Mesenchymal stem cell (in vitro differentiated cells and primary cell): ENCODE measurements around the gene SLC35F4.

Experiments used
- DNase-seq: peaks from one replicate; pipeline ENCODE4 v3.0.0-alpha.2; 2013
- H2AFZ ChIP-seq: one replicate; pipeline ENCODE4 v1.6.1; 2013; ENCODE audit warnings: low read depth, mild to moderate bottlenecking, control low read depth, inconsistent platforms, low read length, moderate library complexity
- H2AK5ac ChIP-seq: 2 replicates; pipeline ENCODE4 v1.6.1; 2013; ENCODE audit warnings: low read length, moderate library complexity, mild to moderate bottlenecking, inconsistent platforms; ENCODE audit not compliant: severe bottlenecking
- H2BK120ac ChIP-seq: one replicate; pipeline ENCODE4 v1.6.1; 2013; ENCODE audit warnings: low read depth, mild to moderate bottlenecking, inconsistent platforms, low read length, moderate library complexity
- H2BK12ac ChIP-seq, 2 experiments: one replicate each; pipeline ENCODE4 v1.6.1; 2013; ENCODE audit warnings: inconsistent platforms in 2 of 2, low read length in 2 of 2, mild to moderate bottlenecking in 2 of 2, moderate library complexity in 2 of 2, control low read depth in 1 of 2
- H2BK15ac ChIP-seq: one replicate; pipeline ENCODE4 v1.6.1; 2013; ENCODE audit warnings: mild to moderate bottlenecking, low read depth, inconsistent platforms; ENCODE audit not compliant: poor library complexity, severe bottlenecking
- H2BK5ac ChIP-seq: 2 replicates; pipeline ENCODE4 v1.6.1; 2013; ENCODE audit warnings: low read depth, mild to moderate bottlenecking, low read length, control low read depth, inconsistent platforms; ENCODE audit not compliant: poor library complexity, severe bottlenecking
- H3K14ac ChIP-seq, 2 experiments: one replicate each; pipeline ENCODE4 v1.6.1; 2013; ENCODE audit warnings: inconsistent platforms in 2 of 2, low read length in 2 of 2, control low read depth in 1 of 2, mild to moderate bottlenecking in 1 of 2, moderate library complexity in 1 of 2
- H3K18ac ChIP-seq, 2 experiments: one replicate each; pipeline ENCODE4 v1.6.1; 2013; ENCODE audit warnings: inconsistent platforms in 2 of 2, low read length in 2 of 2, control low read depth in 1 of 2, low read depth in 1 of 2, mild to moderate bottlenecking in 1 of 2
- H3K23ac ChIP-seq, 2 experiments: one replicate each; pipeline ENCODE4 v1.6.1; 2013; ENCODE audit warnings: inconsistent platforms in 2 of 2, low read length in 2 of 2, mild to moderate bottlenecking in 2 of 2, moderate library complexity in 2 of 2, control low read depth in 1 of 2
- H3K27ac ChIP-seq: 2 replicates; pipeline ENCODE4 v1.5.1; 2013; ENCODE audit warnings: mild to moderate bottlenecking, moderate library complexity, low read length, control low read depth, inconsistent platforms; ENCODE audit not compliant: poor library complexity, severe bottlenecking
- H3K27me3 ChIP-seq, 2 experiments: 2 replicates each; pipeline versions ENCODE4 v1.6.1 to v1.7.0; 2013; ENCODE audit warnings: low read length in 2 of 2, mild to moderate bottlenecking in 2 of 2, moderate library complexity in 2 of 2, control low read depth in 1 of 2, inconsistent platforms in 1 of 2; ENCODE audit not compliant: control insufficient read depth in 1 of 2, insufficient read depth in 1 of 2
- H3K36me3 ChIP-seq, 2 experiments: 2 replicates each; pipeline versions ENCODE4 v1.6.1 to v1.7.0; 2013; ENCODE audit warnings: low read length in 2 of 2, control low read depth in 1 of 2, inconsistent platforms in 1 of 2, low read depth in 1 of 2, mild to moderate bottlenecking in 1 of 2; ENCODE audit not compliant: insufficient read depth in 2 of 2, control insufficient read depth in 1 of 2
- H3K4ac ChIP-seq, 2 experiments: one replicate each; pipeline ENCODE4 v1.6.1; 2013; ENCODE audit warnings: inconsistent platforms in 2 of 2, low read length in 2 of 2, mild to moderate bottlenecking in 2 of 2, moderate library complexity in 2 of 2, control low read depth in 1 of 2, low read depth in 1 of 2
- H3K4me1 ChIP-seq: 2 replicates; pipeline ENCODE4 v1.6.1; 2013; ENCODE audit warnings: low read depth, low read length, control low read depth; ENCODE audit not compliant: control insufficient read depth, insufficient read depth
- H3K4me2 ChIP-seq: 2 replicates; pipeline ENCODE4 v1.6.1; 2013; ENCODE audit warnings: low read length, mild to moderate bottlenecking, inconsistent platforms; ENCODE audit not compliant: poor library complexity, severe bottlenecking
- H3K4me3 ChIP-seq, 2 experiments: 2 replicates each; pipeline versions ENCODE4 v1.5.1 to v1.7.0; 2013; ENCODE audit warnings: low read length in 2 of 2, mild to moderate bottlenecking in 2 of 2, control low read depth in 1 of 2, low read depth in 1 of 2; ENCODE audit not compliant: insufficient read depth in 1 of 2
- H3K79me1 ChIP-seq: replicated peaks from 2 replicates; pipeline ENCODE4 v1.6.1; 2013; ENCODE audit warnings: mild to moderate bottlenecking, control low read depth, low read length, inconsistent platforms; ENCODE audit not compliant: poor library complexity, severe bottlenecking
- H3K9ac ChIP-seq: 2 replicates; pipeline ENCODE4 v1.7.0; 2013; ENCODE audit warnings: mild to moderate bottlenecking, low read length, moderate library complexity
- H3K9me3 ChIP-seq: 2 replicates; pipeline ENCODE4 v1.7.0; 2013; ENCODE audit warnings: mild to moderate bottlenecking, low read length; ENCODE audit not compliant: control insufficient read depth
- H4K8ac ChIP-seq: one replicate; pipeline ENCODE4 v1.6.1; 2013; ENCODE audit warnings: inconsistent platforms, mild to moderate bottlenecking, low read length, moderate library complexity
- H4K91ac ChIP-seq: one replicate; pipeline ENCODE4 v1.6.1; 2013; ENCODE audit warnings: mild to moderate bottlenecking, low read length, inconsistent platforms
- WGBS: methylation state at CpG from one replicate; pipeline ENCODE4 v1.1.7; 2013; ENCODE audit warnings: mixed read lengths; 5-methylcytosine and 5-hydroxymethylcytosine counted together

Gene SLC35F4

DNA sequence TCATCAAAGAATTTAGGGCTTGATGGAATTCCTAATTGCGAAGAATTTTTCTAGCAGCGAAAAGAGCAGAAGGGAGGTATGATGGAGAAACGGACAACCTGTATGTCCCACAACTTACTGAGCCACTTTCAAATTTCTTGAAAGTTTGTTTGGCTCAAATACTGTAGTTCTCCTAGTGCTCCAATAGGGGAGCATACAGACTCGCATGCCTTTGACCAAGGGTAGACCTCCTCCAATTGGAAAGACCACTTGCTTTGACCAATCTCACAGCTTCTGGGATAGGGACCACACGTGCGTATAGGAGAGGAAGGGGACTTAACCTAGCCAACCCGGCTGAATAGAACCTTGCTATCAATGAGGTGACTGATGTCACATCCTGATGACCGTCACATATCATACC, 28.6 kb downstream of the SLC35F4 start:
- Histone ChIP-seq H3K4me2 (no peak overlapping the region), H2AFZ (no peak overlapping the region), H3K23ac (no peak overlapping the region), H3K4ac (no peak overlapping the region), H2BK15ac (no peak overlapping the region), H3K14ac (no peak overlapping the region), H3K36me3 (no peaks in the 10 kb centered on the region), H3K4me3 (no peak overlapping the region), H2BK5ac (no peak overlapping the region), H2AK5ac (no peak overlapping the region), H4K8ac (no peak overlapping the region), H4K91ac (no peak overlapping the region), H3K9ac (no peak overlapping the region), H3K4me1 (no peaks in the 10 kb centered on the region), H3K27ac (no peak overlapping the region), H3K27me3 (no peaks in the 10 kb centered on the region), H3K9me3 (no peaks in the 10 kb centered on the region), H3K79me1 (no peaks in the 10 kb centered on the region), H3K18ac (no peak overlapping the region), H2BK12ac (no peak overlapping the region), H2BK120ac (no peak overlapping the region)
- 82% methylated on average over 8 of the region's 8 CpGs for WGBS
- no peak for DNase-seq

DNA sequence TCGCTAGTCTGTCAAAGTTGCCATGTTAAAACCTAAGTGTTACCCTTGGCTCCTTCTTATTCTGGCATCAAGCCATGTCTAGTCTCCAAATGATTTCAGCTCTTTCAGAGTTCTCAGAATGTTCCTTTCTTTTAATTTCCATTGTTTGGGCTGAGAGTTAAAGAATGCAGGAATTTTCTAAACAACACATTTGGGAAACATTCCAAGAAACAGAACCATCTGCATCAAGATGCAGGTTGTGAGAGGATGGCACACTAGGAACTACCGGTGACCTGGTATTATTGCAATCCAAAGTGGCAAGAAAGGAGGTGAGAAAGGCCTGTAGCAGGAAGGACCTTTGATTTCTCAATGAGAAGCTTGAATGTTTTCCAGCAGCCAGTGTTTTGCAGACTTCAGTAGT, 30.1 kb downstream of the SLC35F4 start:
- Histone ChIP-seq H3K14ac (no peak overlapping the region), H4K8ac (no peak overlapping the region), H3K9ac (peak overlapping the region; percentile 59), H3K4me3 (no peak overlapping the region), H2BK12ac (no peak overlapping the region), H3K9me3 (no peaks in the 10 kb centered on the region), H3K18ac (no peak overlapping the region), H3K4me2 (no peak overlapping the region), H3K4ac (no peak overlapping the region), H3K4me1 (peaks cover 4% of the 10 kb centered on the region), H2AFZ (no peak overlapping the region), H3K36me3 (no peaks in the 10 kb centered on the region), H2BK15ac (no peak overlapping the region), H2BK5ac (no peak overlapping the region), H3K23ac (no peak overlapping the region), H4K91ac (no peak overlapping the region), H2AK5ac (no peak overlapping the region), H3K27me3 (no peaks in the 10 kb centered on the region), H2BK120ac (no peak overlapping the region), H3K27ac (no peak overlapping the region), H3K79me1 (no peaks in the 10 kb centered on the region)
- no peak for DNase-seq
- 77% methylated on average over 2 of the region's 2 CpGs for WGBS

DNA sequence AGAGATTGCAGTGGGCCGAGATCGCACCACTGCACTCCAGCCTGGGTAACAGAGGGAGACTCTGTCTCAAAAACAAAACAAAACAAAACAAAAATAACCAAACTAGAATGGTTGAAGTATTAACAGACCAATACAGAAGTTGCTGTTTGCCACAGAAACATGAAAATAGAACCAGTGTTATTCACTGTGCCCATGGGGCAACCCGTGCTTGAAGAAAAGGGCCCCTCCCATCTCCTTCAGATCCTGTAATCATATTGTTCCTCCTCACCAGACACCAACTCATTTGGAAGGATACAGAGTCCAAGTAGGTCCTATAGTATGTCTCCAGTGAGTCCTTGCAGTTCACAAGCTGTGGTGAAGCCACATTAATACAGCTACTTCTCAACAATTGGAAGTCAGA, 30.9 kb downstream of the SLC35F4 start:
- no peak overlapping the region for H4K8ac ChIP-seq
- H3K27ac ChIP-seq: peak overlapping the region; percentile 66
- no peak overlapping the region for H3K18ac ChIP-seq
- H2AFZ ChIP-seq: no peak overlapping the region
- no peak overlapping the region for H3K23ac ChIP-seq
- H2BK12ac ChIP-seq: no peak overlapping the region
- H3K14ac ChIP-seq: no peak overlapping the region
- DNase-seq: no peak
- H4K91ac ChIP-seq: no peak overlapping the region
- H3K27me3 ChIP-seq: no peaks in the 10 kb centered on the region
- H3K36me3 ChIP-seq: no peaks in the 10 kb centered on the region
- H3K9ac ChIP-seq: peak overlapping the region; percentile 59
- H3K9me3 ChIP-seq: no peaks in the 10 kb centered on the region
- H3K4me3 ChIP-seq: no peak overlapping the region
- no peak overlapping the region for H2BK120ac ChIP-seq
- no peak overlapping the region for H2BK15ac ChIP-seq
- 100% methylated on average over 1 of the region's 3 CpGs for WGBS
- H2AK5ac ChIP-seq: no peak overlapping the region
- peaks cover 4% of the 10 kb centered on the region for H3K4me1 ChIP-seq
- no peak overlapping the region for H3K4me2 ChIP-seq
- no peaks in the 10 kb centered on the region for H3K79me1 ChIP-seq
- H2BK5ac ChIP-seq: no peak overlapping the region
- H3K4ac ChIP-seq: no peak overlapping the region

DNA sequence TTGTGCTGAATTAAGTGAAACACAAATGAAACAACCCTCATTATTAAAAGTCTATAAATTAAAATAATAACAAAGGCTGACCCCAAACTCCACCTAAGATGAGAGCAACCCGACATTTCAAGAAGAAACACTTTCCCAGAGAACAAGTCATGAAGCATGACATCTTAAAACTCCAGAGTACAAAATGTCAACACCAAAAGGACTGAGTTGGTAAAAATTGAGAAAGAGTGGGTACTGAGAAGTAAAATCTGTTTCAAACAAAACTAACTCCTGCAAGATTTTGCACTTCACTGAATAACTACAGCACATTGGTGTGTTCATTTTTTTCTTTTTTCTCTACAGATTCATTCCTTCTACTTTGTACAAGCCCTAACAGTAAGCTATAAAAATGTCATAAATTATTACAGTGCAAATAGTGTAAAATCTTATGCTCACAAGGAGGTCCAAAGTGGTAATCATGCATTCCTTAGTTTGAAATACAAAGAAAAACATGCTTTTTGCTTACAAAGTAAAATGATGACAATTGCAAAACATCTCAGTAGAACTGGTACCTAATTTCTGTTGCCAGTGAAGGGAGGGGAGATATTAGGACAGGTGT, 31.8 kb downstream of the SLC35F4 start:
- H3K4me3 ChIP-seq: no peak overlapping the region
- peaks cover 4% of the 10 kb centered on the region for H3K4me1 ChIP-seq
- H3K79me1 ChIP-seq: no peaks in the 10 kb centered on the region
- H2BK15ac ChIP-seq: no peak overlapping the region
- no peak overlapping the region for H3K14ac ChIP-seq
- H3K4me2 ChIP-seq: no peak overlapping the region
- H3K4ac ChIP-seq: no peak overlapping the region
- no peak overlapping the region for H3K23ac ChIP-seq
- peak overlapping the region; percentile 59 for H3K9ac ChIP-seq
- no peak overlapping the region for H2BK5ac ChIP-seq
- no peaks in the 10 kb centered on the region for H3K36me3 ChIP-seq
- no peak overlapping the region for H2AK5ac ChIP-seq
- WGBS: no CpG with 5 or more reads among the region's 1 CpG
- H4K91ac ChIP-seq: no peak overlapping the region
- no peak overlapping the region for H2BK120ac ChIP-seq
- H3K27ac ChIP-seq: peak overlapping the region; percentile 82
- no peak overlapping the region for H3K18ac ChIP-seq
- no peak for DNase-seq
- H3K27me3 ChIP-seq: no peaks in the 10 kb centered on the region
- no peak overlapping the region for H2BK12ac ChIP-seq
- no peaks in the 10 kb centered on the region for H3K9me3 ChIP-seq
- no peak overlapping the region for H4K8ac ChIP-seq
- no peak overlapping the region for H2AFZ ChIP-seq
